Nephron (organoid): ENCODE data around the gene TAF4.

Experiments used
- H3K27ac Mint-ChIP-seq, 3 experiments: 2 replicates each; pipeline ENCODE4 v1.8.0; 2020; ENCODE audit warnings: mixed read lengths in 3 of 3, mild to moderate bottlenecking in 2 of 3, moderate library complexity in 1 of 3
- H3K27me3 Mint-ChIP-seq: 2 replicates; pipeline ENCODE4 v1.8.0; 2021; ENCODE audit warnings: low read depth, mild to moderate bottlenecking, moderate library complexity, mixed read lengths
- H3K36me3 Mint-ChIP-seq: 2 replicates; pipeline ENCODE4 v1.8.0; 2020; ENCODE audit warnings: low read depth, mixed read lengths
- H3K4me1 Mint-ChIP-seq: 2 replicates; pipeline ENCODE4 v1.8.0; 2020; ENCODE audit warnings: mixed read lengths
- H3K4me3 Mint-ChIP-seq, 3 experiments: 2 replicates each; pipeline ENCODE4 v1.8.0; 2020; ENCODE audit warnings: mild to moderate bottlenecking in 3 of 3, mixed read lengths in 3 of 3, moderate library complexity in 2 of 3
- H3K9me3 Mint-ChIP-seq: 2 replicates; pipeline ENCODE4 v1.8.0; 2020; ENCODE audit warnings: mixed read lengths
- CTCF ChIP-seq, 3 experiments: fragments of 200-600 bp; sonication (generic); IDR thresholded peaks; one replicate each; pipeline ENCODE4 v1.5.0; 2021; ENCODE audit warnings: antibody characterized with exemption in 3 of 3; ENCODE audit not compliant: unreplicated experiment in 3 of 3

Gene TAF4

GRCh38 chr20:62060631-62061541 is 4.8 kb downstream of the TAF4 start:
- TF ChIP-seq CTCF (IDR thresholded peaks at IDR 0.05; ENCODE audit: unreplicated experiment in 3 of 3) = no peak
- no peaks in the 10 kb centered on the region for H3K9me3 Mint-ChIP-seq
- H3K4me1 Mint-ChIP-seq = peaks cover 24% of the 10 kb centered on the region
- no peak overlapping the region for H3K27ac Mint-ChIP-seq
- no peaks in the 10 kb centered on the region for H3K27me3 Mint-ChIP-seq
- peak overlapping the region in 1 of 3 experiments; percentile 55 for H3K4me3 Mint-ChIP-seq
- peaks cover 8% of the 10 kb centered on the region for H3K36me3 Mint-ChIP-seq

- H3K27ac Mint-ChIP-seq = no peak overlapping the region
- H3K4me3 Mint-ChIP-seq = no peak overlapping the region
- H3K9me3 Mint-ChIP-seq = no peaks in the 10 kb centered on the region
- TF ChIP-seq CTCF (IDR thresholded peaks at IDR 0.05; ENCODE audit: unreplicated experiment in 3 of 3) = no peak
- H3K36me3 Mint-ChIP-seq = peaks cover 8% of the 10 kb centered on the region
- no peaks in the 10 kb centered on the region for H3K27me3 Mint-ChIP-seq
- peaks cover 24% of the 10 kb centered on the region for H3K4me1 Mint-ChIP-seq
These were observed 5.6 kb downstream of the TAF4 start for GRCh38 chr20:62059920-62060630.

- Mint-ChIP-seq H3K27me3 (no peaks in the 10 kb centered on the region), H3K36me3 (peaks cover 12% of the 10 kb centered on the region), H3K4me3 (no peak overlapping the region), H3K4me1 (peaks cover 24% of the 10 kb centered on the region), H3K27ac (no peak overlapping the region), H3K9me3 (no peaks in the 10 kb centered on the region)
- TF ChIP-seq CTCF (IDR thresholded peaks at IDR 0.05; ENCODE audit: unreplicated experiment in 3 of 3) = no peak
These were observed 6.3 kb downstream of the TAF4 start for GRCh38 chr20:62059401-62059800.

- Mint-ChIP-seq H3K9me3 (no peaks in the 10 kb centered on the region), H3K36me3 (peaks cover 12% of the 10 kb centered on the region), H3K4me3 (no peak overlapping the region), H3K27ac (no peak overlapping the region), H3K27me3 (no peaks in the 10 kb centered on the region), H3K4me1 (peaks cover 24% of the 10 kb centered on the region)
- no peak for TF ChIP-seq CTCF (IDR thresholded peaks at IDR 0.05; ENCODE audit: unreplicated experiment in 3 of 3)
These were observed 6.7 kb downstream of the TAF4 start for GRCh38 chr20:62058941-62059340.

GRCh38 chr20:62056975-62057374 is 8.7 kb downstream of the TAF4 start:
- Mint-ChIP-seq H3K4me3 (no peak overlapping the region), H3K4me1 (peaks cover 9% of the 10 kb centered on the region), H3K27me3 (no peaks in the 10 kb centered on the region), H3K9me3 (no peaks in the 10 kb centered on the region), H3K27ac (no peak overlapping the region), H3K36me3 (peaks cover 7% of the 10 kb centered on the region)
- no peak for TF ChIP-seq CTCF (IDR thresholded peaks at IDR 0.05; ENCODE audit: unreplicated experiment in 3 of 3)
